Urothelium cell line (cell line): ENCODE measurements around the gene OFD1.
"Not testable (repeated sequence)": the region's sequence is repeated elsewhere in the genome, so short reads cannot be mapped to it uniquely, and the experiment has no call there.

Experiments
- DNase-seq: peaks from one replicate; pipeline ENCODE4 v3.0.0; 2011; ENCODE audit warnings: low spot score, mixed read lengths
- FAIRE-seq: peaks from 2 replicates; lab custom pipeline; 2011; peaks lifted over from hg19 to GRCh38; lab: Jason Lieb, UNC

Gene OFD1

GRCh38 chrX:13700380-13700779, 34.2 kb upstream of the OFD1 start:
- no peak for FAIRE-seq
- DNase-seq: no peak

- FAIRE-seq (no peak), DNase-seq (no peak)
Measured at GRCh38 chrX:13702111-13702789, 32.3 kb upstream of the OFD1 start.

- FAIRE-seq (no peak), DNase-seq (no peak)
Measured at GRCh38 chrX:13703135-13703534, 31.4 kb upstream of the OFD1 start.

- no peak for DNase-seq
- no peak for FAIRE-seq
Measured at GRCh38 chrX:13703589-13703988, 31.0 kb upstream of the OFD1 start.

GRCh38 chrX:13711141-13711540, 23.4 kb upstream of the OFD1 start:
- no peak for FAIRE-seq

GRCh38 chrX:13716455-13716854, 18.1 kb upstream of the OFD1 start:
- DNase-seq: no peak
- no peak for FAIRE-seq

More at GRCh38 chrX:13711141-13711540, 23.4 kb upstream of the OFD1 start:
- DNase-seq: no peak

- FAIRE-seq (no peak), DNase-seq (no peak)
Measured at GRCh38 chrX:13716905-13717304, 17.6 kb upstream of the OFD1 start.

GRCh38 chrX:13717700-13718472, 16.7 kb upstream of the OFD1 start:
- FAIRE-seq (no peak), DNase-seq (no peak)

GRCh38 chrX:13719192-13719856, 15.2 kb upstream of the OFD1 start:
- no peak for FAIRE-seq

GRCh38 chrX:13721371-13721770, 13.2 kb upstream of the OFD1 start:
- DNase-seq (no peak), FAIRE-seq (no peak)

More at GRCh38 chrX:13719192-13719856, 15.2 kb upstream of the OFD1 start:
- DNase-seq: no peak

GRCh38 chrX:13721819-13722519, 12.6 kb upstream of the OFD1 start:
- DNase-seq (no peak), FAIRE-seq (no peak)

- FAIRE-seq, DNase-seq: not testable (repeated sequence)
Measured at GRCh38 chrX:13724878-13725277, 9.7 kb upstream of the OFD1 start.

GRCh38 chrX:13726583-13726982, 8.0 kb upstream of the OFD1 start:
- DNase-seq, FAIRE-seq: not testable (repeated sequence)

GRCh38 chrX:13730523-13730922, 4.0 kb upstream of the OFD1 start:
- FAIRE-seq, DNase-seq: not testable (repeated sequence)

GRCh38 chrX:13732246-13733067, 2.1 kb upstream of the OFD1 start:
- DNase-seq: no peak
- no peak for FAIRE-seq

- no peak for DNase-seq
- no peak for FAIRE-seq
Measured at GRCh38 chrX:13733506-13733905, 1.0 kb upstream of the OFD1 start.

GRCh38 chrX:13741695-13742094, 7.1 kb downstream of the OFD1 start:
- no peak for FAIRE-seq
- no peak for DNase-seq

- FAIRE-seq: no peak
- no peak for DNase-seq
Measured at GRCh38 chrX:13742397-13743176, 8.0 kb downstream of the OFD1 start.

- DNase-seq: no peak
- FAIRE-seq: no peak
Measured at GRCh38 chrX:13747836-13748235, 13.3 kb downstream of the OFD1 start.
